NK-92 (cell line): Measurements from ENCODE around the gene KDM2A.
A peak's percentile ranks its signal among the peaks of the same experiment; 100 is the strongest.

ENCODE experiments used
- DNase-seq: peaks from one replicate; lab custom pipeline; 2025; ENCODE audit not compliant: unreplicated experiment; lab: John Stamatoyannopoulos, UW

KDM2A gene

GRCh38 chr11:67271205-67271540 is 152.1 kb downstream of the KDM2A start:
- DNase-seq: no peak

GRCh38 chr11:67271541-67272284 is 152.7 kb downstream of the KDM2A start:
- no peak for DNase-seq

- no peak for DNase-seq
Measured at GRCh38 chr11:67272327-67273259, 153.5 kb downstream of the KDM2A start.

- no peak for DNase-seq
Measured at GRCh38 chr11:67273260-67273990, 154.4 kb downstream of the KDM2A start.

- no peak for DNase-seq
Measured at GRCh38 chr11:67274768-67275605, 155.9 kb downstream of the KDM2A start.

- no peak for DNase-seq
Measured at GRCh38 chr11:67275606-67276409, 156.7 kb downstream of the KDM2A start.

- no peak for DNase-seq
Measured at GRCh38 chr11:67276781-67277230, 157.7 kb downstream of the KDM2A start.

GRCh38 chr11:67277231-67277961 is 158.3 kb downstream of the KDM2A start:
- DNase-seq: peak; percentile 59

GRCh38 chr11:67278135-67278938 is 159.3 kb downstream of the KDM2A start:
- no peak for DNase-seq

- no peak for DNase-seq
Measured at GRCh38 chr11:67278939-67279588, 160.0 kb downstream of the KDM2A start.

GRCh38 chr11:67279589-67280340 is 160.7 kb downstream of the KDM2A start:
- no peak for DNase-seq

- no peak for DNase-seq
Measured at GRCh38 chr11:67280341-67280787, 161.3 kb downstream of the KDM2A start.

GRCh38 chr11:67280788-67281551 is 161.9 kb downstream of the KDM2A start:
- no peak for DNase-seq

GRCh38 chr11:67281552-67282150 is 162.6 kb downstream of the KDM2A start:
- no peak for DNase-seq

- DNase-seq: no peak
Measured at GRCh38 chr11:67282155-67282875, 163.3 kb downstream of the KDM2A start.
